Pancreas (tissue), 10 donors: ENCODE results near the gene SPRR2D. TPM values are rescaled to one million over a fixed set of nuclear protein-coding genes. Genes with fewer than 3 reads are reported as not detected.

ENCODE experiments used
- ATAC-seq, 4 donors: fragments of 200-7000 bp; cut with Tn5 transposase; one replicate each; pipeline versions ENCODE4 v1.8.0 to v1.9.1; 2020; ENCODE audit warnings: mild to moderate bottlenecking in 4 of 4, moderate library complexity in 4 of 4
- DNase-seq, 6 donors: peaks; one replicate each; pipeline ENCODE4 v3.0.0-alpha.2; 2020
- FAIRE-seq: peaks from 2 replicates; lab custom pipeline; 2012; peaks lifted over from hg19 to GRCh38; lab: Jason Lieb, UNC
- H3K27ac ChIP-seq, 4 donors: fragments of 200-600 bp; sonication (generic); 1 replicate in 3 of 4; 2 replicates in 1 of 4; pipeline versions ENCODE4 v1.5.0 to v1.8.0; 2020
- H3K27me3 ChIP-seq, 4 donors: fragments of 200-600 bp; one replicate each; pipeline ENCODE4 v1.8.0; 2021
- H3K36me3 ChIP-seq, 3 donors: fragments of 200-600 bp; sonication (generic) in 1 of 3; one replicate each; pipeline versions ENCODE4 v1.5.0 to v1.8.0; 2020 to 2021
- H3K4me1 ChIP-seq, 3 donors: fragments of 200-600 bp; one replicate each; pipeline ENCODE4 v1.8.0; 2021
- H3K4me3 ChIP-seq, 4 donors: fragments of 200-600 bp; sonication (generic) in 2 of 4; one replicate each; pipeline versions ENCODE4 v1.5.0 to v1.8.0; 2020 to 2021
- H3K9me3 ChIP-seq, 4 donors: fragments of 200-600 bp; one replicate each; pipeline ENCODE4 v1.8.0; 2021
- CTCF ChIP-seq, 4 donors: fragments of 200-600 bp; sonication (generic) in 3 of 4; IDR thresholded peaks; one replicate each; pipeline versions ENCODE4 v1.5.0 to v1.8.0; 2021; ENCODE audit warnings: antibody characterized with exemption in 4 of 4
- WGBS, 2 donors: extraction: QIAGEN DNeasy Blood & Tissue Kit; methylation state at CpG; one replicate each; pipeline ENCODE4 v1.1.7; 2013; 5-methylcytosine and 5-hydroxymethylcytosine counted together
- intact Hi-C, 3 donors: fragments of 100-400 bp; cut with DNase I; formaldehyde crosslinking; loops; one replicate each; pipeline versions ENCODE4 v1.11.1 to v1.14.2; 2022
- polyA plus RNA-seq, 2 donors: library from polyadenylated mRNA; stranded (reverse); fragments of 200-250 nt; gene quantifications; one replicate each; pipeline ENCODE4 v1.2.3, GENCODE V29; 2013
- total RNA-seq, 6 donors: library from RNA; stranded (reverse); fragmentation: NEBNext Ultra II Directional in 4 of 6; extraction: Animal tissue kit (Norgen Biotek cat#: 25700) in 4 of 6; gene quantifications; one replicate each; pipeline versions ENCODE4 v1.2.1 to v1.2.4, GENCODE V29; 2021 to 2023
- donor health status: healthy with polysubstance abuse.
- donor health status: DM: no; HTN: no; CAD: no; lungs with moderate emphysema.
- donor health status: DM: no; HTN: no; CAD: no.
- donor health status: control.
- donor health status: control.
- donor health status: Bipolar disorder and iron deficiency.
- donor health status: DM: yes; HTN: yes; CAD: no.
- donor health status: DM: no; HTN: no; CAD: no.
- donor health status: DM: no; HTN: no; CAD: no.
- donor health status: DM: yes; HTN: yes; CAD: no.

The SPRR2D gene
- total and polyA plus RNA-seq, 8 donors, result 0.53 TPM; not detected in 7

DNA sequence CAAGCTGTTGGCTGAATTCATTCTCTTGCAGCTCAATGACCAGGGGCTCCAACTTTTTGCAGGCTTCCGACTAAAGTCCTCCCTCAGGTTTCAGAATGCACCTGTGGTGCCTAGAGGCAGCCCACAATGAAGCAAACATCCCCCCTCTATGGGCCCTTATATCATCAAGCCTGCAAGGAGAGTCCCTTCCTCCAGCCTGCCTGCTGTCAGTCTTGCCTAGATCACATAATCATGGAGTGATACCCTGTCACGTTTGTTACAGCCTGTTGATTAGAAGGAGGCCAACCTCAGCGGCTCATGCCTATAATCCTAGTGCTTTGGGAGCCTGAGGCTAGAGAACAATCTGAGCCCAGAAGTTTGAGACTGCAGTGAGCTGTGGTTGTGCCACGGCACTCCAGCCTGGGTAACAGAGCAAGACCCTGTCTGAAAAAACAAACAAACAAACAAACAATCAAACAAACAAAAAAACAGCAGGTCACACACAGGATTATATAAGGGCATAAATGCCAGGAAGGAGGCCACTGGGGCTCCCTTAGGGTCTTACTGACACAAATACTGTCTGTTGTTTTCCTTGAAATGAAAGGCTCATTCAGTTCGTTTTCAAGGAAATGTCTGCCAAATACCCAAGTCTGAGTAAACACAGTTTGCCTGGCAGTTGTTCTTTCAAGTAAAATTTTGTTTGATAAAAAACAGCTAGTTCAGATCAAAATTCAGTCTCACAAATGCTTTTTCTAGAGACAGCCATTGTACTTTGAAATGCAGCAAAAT, 44.1 kb downstream of the SPRR2D start:
- Histone ChIP-seq H3K36me3 (no peaks in the 10 kb centered on the region), H3K4me1 (peaks cover 0 to 9% (median 0%) of the 10 kb centered on the region in 3 donors), H3K4me3 (no peak overlapping the region), H3K9me3 (no peaks in the 10 kb centered on the region), H3K27me3 (no peaks in the 10 kb centered on the region), H3K27ac (peak overlapping the region in 1 of 4 donors; percentile 20)
- DNase-seq, result no peak
- intact Hi-C loops, result no loop called here
- whole genome bisulfite sequencing, 2 donors, result 29 to 33% methylated on average over 5 of the region's 5 CpGs
- ATAC-seq, result peak in 3 of 4 donors; percentile 71 to 80 (median 71)
- TF ChIP-seq CTCF (IDR thresholded peaks at IDR 0.05), result no peak
- FAIRE-seq, result no peak

GRCh38 chr1:152995842-152996241, 45.1 kb downstream of the SPRR2D start:
- no peak for TF ChIP-seq CTCF (IDR thresholded peaks at IDR 0.05)
- no peaks in the 10 kb centered on the region for H3K9me3 ChIP-seq
- H3K27ac ChIP-seq, result no peak overlapping the region
- H3K4me1 ChIP-seq, result peaks cover 0 to 9% (median 0%) of the 10 kb centered on the region in 3 donors
- FAIRE-seq, result no peak
- H3K4me3 ChIP-seq, result no peak overlapping the region
- no peaks in the 10 kb centered on the region for H3K27me3 ChIP-seq
- intact Hi-C loops, result no loop called here
- no peaks in the 10 kb centered on the region for H3K36me3 ChIP-seq
- 0 to 44% methylated on average over 1 of the region's 1 CpG for WGBS, 2 donors
- no peak for DNase-seq
- ATAC-seq, result no peak

DNA sequence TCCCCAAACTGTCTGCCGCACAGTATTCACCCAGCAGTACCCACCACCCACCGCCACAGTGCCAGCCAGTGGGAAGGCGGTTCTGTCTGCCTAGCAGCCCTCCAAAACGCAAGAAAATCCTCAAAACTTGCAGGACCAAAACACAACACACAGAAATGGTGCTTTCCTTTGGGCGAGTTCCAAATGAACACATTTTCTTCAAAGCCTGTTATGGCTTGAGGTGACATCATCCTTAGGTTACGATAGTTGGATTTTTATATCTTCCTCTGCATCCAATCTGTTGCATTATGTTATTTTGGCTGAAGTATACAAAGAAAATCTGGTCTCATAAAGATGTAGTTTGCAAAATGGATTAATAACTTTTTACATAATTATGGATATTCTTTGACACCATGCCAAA, 47.7 kb downstream of the SPRR2D start:
- WGBS, 2 donors, result 78 to 85% methylated on average over 6 of the region's 6 CpGs
- Histone ChIP-seq H3K27ac (no peak overlapping the region), H3K4me1 (peaks cover 0 to 9% (median 0%) of the 10 kb centered on the region in 3 donors), H3K9me3 (no peaks in the 10 kb centered on the region), H3K36me3 (no peaks in the 10 kb centered on the region), H3K4me3 (no peak overlapping the region), H3K27me3 (no peaks in the 10 kb centered on the region)
- no peak for TF ChIP-seq CTCF (IDR thresholded peaks at IDR 0.05)
- intact Hi-C loops, result no loop called here
- ATAC-seq, result no peak
- no peak for FAIRE-seq
- DNase-seq, result no peak

Other genes with a start within 250 kb of the SPRR2D start
- gene LCE1D, start 244.4 kb downstream of the SPRR2D start, total RNA-seq, result not detected
- not detected for gene LCE1D, start 244.4 kb downstream of the SPRR2D start, polyA plus RNA-seq
- not detected for gene LCE1C, start 234.5 kb downstream of the SPRR2D start, total RNA-seq
- not detected for gene LCE1C, start 234.5 kb downstream of the SPRR2D start, polyA plus RNA-seq
- gene LCE1B, start 229.1 kb downstream of the SPRR2D start, total RNA-seq, result not detected
- gene LCE1B, start 229.1 kb downstream of the SPRR2D start, polyA plus RNA-seq, result not detected
- gene LCE1A, start 213.6 kb downstream of the SPRR2D start, total RNA-seq, result not detected
- gene LCE1A, start 213.6 kb downstream of the SPRR2D start, polyA plus RNA-seq, result not detected
- gene LCE6A, start 198.3 kb downstream of the SPRR2D start, total RNA-seq, result not detected
- not detected for gene LCE6A, start 198.3 kb downstream of the SPRR2D start, polyA plus RNA-seq
- gene LCE7A, start 181.1 kb downstream of the SPRR2D start, total RNA-seq, result not detected
- gene LCE7A, start 181.1 kb downstream of the SPRR2D start, polyA plus RNA-seq, result not detected
- gene SMCP, start 162.8 kb downstream of the SPRR2D start, total RNA-seq, result not detected
- not detected for gene SMCP, start 162.8 kb downstream of the SPRR2D start, polyA plus RNA-seq
- not detected for gene IVL, start 132.6 kb downstream of the SPRR2D start, total RNA-seq
- gene IVL, start 132.6 kb downstream of the SPRR2D start, polyA plus RNA-seq, result under 1 TPM in 1 of 2 donors, not detected in 1; 0.02 TPM
- not detected for gene SPRR5, start 93.9 kb downstream of the SPRR2D start, total RNA-seq
- not detected for gene SPRR5, start 93.9 kb downstream of the SPRR2D start, polyA plus RNA-seq
- gene SPRR4, start 70.5 kb downstream of the SPRR2D start, total RNA-seq, result not detected
- not detected for gene SPRR4, start 70.5 kb downstream of the SPRR2D start, polyA plus RNA-seq
- gene SPRR1A, start 57.0 kb downstream of the SPRR2D start, total RNA-seq, result not detected
- gene SPRR1A, start 57.0 kb downstream of the SPRR2D start, polyA plus RNA-seq, result not detected
- gene SPRR3, start 39.4 kb downstream of the SPRR2D start, total RNA-seq, result not detected
- 1 to 10 TPM; 2.8 to 3.2 TPM for gene SPRR3, start 39.4 kb downstream of the SPRR2D start, polyA plus RNA-seq
- not detected for gene SPRR1B, start 9.9 kb downstream of the SPRR2D start, total RNA-seq
- gene SPRR1B, start 9.9 kb downstream of the SPRR2D start, polyA plus RNA-seq, result under 1 TPM in 1 of 2 donors, not detected in 1; 0.65 TPM
- gene SPRR2A, start 16.4 kb upstream of the SPRR2D start, total RNA-seq, result not detected
- under 1 TPM in 1 of 2 donors, not detected in 1; 0.68 TPM for gene SPRR2A, start 16.4 kb upstream of the SPRR2D start, polyA plus RNA-seq
- not detected for gene SPRR2B, start 30.5 kb upstream of the SPRR2D start, total RNA-seq
- not detected for gene SPRR2B, start 30.5 kb upstream of the SPRR2D start, polyA plus RNA-seq
- gene SPRR2E, start 53.4 kb upstream of the SPRR2D start, total RNA-seq, result not detected
- under 1 TPM in 1 of 2 donors, not detected in 1; 0.26 TPM for gene SPRR2E, start 53.4 kb upstream of the SPRR2D start, polyA plus RNA-seq
- gene SPRR2F, start 72.4 kb upstream of the SPRR2D start, total RNA-seq, result under 1 TPM in 1 of 6 donors, not detected in 5; 0.35 TPM
- gene SPRR2F, start 72.4 kb upstream of the SPRR2D start, polyA plus RNA-seq, result not detected
- not detected for gene SPRR2G, start 109.8 kb upstream of the SPRR2D start, total RNA-seq
- not detected for gene SPRR2G, start 109.8 kb upstream of the SPRR2D start, polyA plus RNA-seq
- gene LELP1, start 162.3 kb upstream of the SPRR2D start, total RNA-seq, result not detected
- gene LELP1, start 162.3 kb upstream of the SPRR2D start, polyA plus RNA-seq, result not detected
- gene PRR9, start 176.5 kb upstream of the SPRR2D start, total RNA-seq, result not detected
- not detected for gene PRR9, start 176.5 kb upstream of the SPRR2D start, polyA plus RNA-seq
- not detected for gene LORICRIN, start 218.6 kb upstream of the SPRR2D start, total RNA-seq
- gene LORICRIN, start 218.6 kb upstream of the SPRR2D start, polyA plus RNA-seq, result not detected